Activated effector memory CD4-positive, alpha-beta T cell treated with Interleukin-2 at 50 U/mL for 16 hours (primary cell): ENCODE results near the gene NGDN.

Source experiments
- DNase-seq: peaks from one replicate; pipeline ENCODE4 v3.0.0-alpha.2; 2020

The NGDN gene

DNA sequence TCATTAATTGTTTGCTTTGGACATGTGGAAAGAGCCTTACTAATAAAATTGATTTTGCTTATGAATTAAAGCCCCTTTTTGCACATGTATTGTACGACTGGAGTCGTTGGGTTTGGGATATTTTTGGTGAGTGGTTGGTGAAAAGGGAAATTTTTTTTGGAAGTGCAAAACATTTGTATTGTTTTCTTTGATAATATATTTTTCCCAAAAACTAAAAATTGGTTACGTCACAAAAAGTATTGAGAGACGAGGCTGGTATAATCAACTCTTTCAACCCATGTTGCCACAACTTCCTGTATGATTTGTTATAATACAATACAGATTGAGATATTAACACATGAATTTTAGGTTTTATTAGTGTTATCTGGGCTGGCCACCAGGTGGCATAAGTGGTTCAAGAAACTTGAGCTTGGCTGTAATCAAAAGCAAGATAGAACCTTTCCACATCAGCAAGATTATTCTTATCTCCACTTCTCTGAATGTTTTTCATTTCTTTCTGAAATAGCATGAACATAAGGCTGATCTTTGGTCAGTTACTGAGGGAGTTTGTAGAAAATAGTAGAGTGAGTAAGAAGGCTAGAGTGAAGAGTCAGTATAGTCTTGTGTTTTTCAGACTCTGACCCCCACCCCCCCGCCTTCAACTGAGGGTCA, 8.7 kb downstream of the NGDN start:
- peak; percentile 25 for DNase-seq

DNA sequence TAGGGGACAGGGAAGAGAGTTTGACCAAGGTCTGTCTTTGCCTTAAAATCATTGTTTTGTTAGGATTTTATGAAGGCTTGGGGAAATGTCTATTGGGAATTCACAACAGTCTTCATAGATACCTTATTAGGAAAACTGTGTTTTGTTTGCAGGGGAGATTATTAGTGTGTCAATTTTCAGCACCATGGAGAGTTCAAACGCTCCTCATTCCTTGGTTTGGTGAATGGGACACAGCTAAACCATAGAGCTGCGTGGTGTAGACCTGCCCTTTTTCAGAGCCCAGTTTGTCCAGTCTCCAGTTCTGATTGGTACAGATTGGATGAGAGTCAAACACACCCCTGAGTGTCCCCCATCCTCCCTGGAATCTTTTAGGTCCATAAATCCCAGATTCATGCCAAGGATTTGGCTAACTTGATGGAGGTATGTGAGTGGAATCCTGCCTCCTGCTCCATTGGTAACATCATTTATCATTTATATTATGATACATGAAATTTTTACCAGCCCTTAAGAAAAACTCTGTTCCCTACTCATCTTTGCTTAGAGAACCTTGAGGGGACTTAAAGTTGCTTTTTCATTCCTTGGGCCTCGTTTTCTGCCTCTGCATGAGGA, 12.0 kb downstream of the NGDN start:
- no peak for DNase-seq

- no peak for DNase-seq
Observed at GRCh38 chr14:23481979-23482822, 12.7 kb downstream of the NGDN start.

DNA sequence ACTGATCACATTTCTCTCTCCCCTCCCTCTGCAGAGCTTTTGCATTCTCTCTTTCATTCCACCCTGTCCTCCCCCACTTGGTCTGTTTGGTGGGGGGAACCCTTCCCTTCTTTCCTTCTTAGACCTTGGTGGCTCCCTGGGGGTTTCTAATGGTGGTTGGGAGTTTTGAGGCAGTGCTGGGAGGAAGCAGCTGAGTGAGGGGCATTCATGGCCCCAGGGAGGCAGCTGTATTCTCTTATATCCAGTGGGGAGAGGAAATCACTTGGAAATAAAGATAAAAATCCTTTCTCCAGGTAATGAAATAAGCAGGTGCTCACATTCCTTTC, 13.3 kb downstream of the NGDN start:
- no peak for DNase-seq

- no peak for DNase-seq
Observed at GRCh38 chr14:23483236-23483854, 13.8 kb downstream of the NGDN start.

DNA sequence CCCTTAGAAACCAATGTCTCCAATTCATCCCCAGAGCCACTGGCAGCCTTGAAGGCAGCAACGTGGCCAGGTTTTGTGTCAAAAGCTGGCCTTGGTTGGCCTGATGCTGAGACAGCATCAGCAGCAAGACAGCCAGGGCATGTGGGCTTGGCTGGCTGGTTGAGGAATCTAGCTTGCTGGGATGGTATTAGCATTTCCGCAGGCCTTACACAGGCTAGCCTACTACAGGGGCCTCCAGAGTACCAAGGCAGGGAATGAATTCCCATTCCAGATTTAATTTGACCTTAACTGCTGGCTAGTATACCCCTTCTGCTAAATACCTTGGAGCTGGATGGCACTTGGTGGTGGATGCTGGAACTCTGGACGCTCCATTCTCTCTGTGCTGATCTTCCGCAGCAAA, 15.8 kb downstream of the NGDN start:
- DNase-seq, result no peak

DNA sequence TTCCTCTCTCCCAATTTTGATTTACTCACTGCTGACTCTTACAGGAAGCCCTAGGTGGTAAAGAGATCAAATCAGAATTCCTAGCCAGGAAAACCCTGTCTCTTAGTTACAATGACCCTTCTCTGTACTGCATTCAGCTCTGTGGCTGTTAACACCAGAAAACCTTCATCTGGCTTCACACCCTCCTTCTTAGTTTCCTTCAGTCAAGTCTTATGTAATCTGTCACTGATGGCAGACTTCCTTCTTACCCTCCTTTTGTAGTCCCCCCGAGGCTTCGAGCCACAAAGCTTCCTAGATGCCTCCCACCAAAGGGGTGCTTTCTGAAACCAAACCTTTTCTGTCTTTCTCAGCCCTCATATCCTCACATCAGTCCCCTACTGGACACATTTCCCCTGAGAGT, 16.5 kb downstream of the NGDN start:
- DNase-seq, result no peak

- DNase-seq, result no peak
Observed at GRCh38 chr14:23487216-23487615, 17.7 kb downstream of the NGDN start.

DNA sequence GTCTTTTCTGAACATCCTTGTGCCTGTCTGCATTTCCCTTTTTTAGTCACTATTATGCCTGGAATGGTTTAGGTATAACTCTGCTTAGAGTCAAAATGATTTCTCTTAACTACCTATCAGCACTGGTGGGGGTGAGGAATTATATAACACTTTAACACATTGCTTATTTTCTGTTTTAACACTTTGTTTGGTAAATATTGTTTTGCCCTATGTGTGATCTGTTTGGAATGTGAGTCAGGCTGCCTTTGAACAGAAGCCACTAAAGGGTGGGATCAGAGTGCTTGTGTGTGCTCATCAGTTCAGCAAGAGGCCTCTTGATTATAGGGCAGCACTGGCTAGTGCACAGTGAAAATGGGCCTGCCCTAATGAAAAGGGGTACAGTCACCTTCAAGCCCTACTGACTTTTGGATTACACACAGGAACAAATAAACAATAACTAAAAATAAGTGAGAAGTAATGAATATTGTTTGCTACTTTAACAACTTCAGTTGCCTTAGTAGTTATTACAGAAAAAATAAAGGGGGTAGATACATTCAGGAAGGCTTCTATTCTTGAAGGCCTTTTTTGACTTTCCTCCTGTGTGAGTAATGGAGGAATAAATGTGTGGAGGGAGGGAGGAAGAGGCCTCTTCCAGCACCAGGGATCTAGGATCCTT, 23.2 kb downstream of the NGDN start:
- no peak for DNase-seq

- no peak for DNase-seq
Observed at GRCh38 chr14:23494223-23494622, 24.7 kb downstream of the NGDN start.

GRCh38 chr14:23512156-23512555, 42.7 kb downstream of the NGDN start:
- DNase-seq, result no peak

- DNase-seq, result no peak
Observed at GRCh38 chr14:23513005-23513817, 43.7 kb downstream of the NGDN start.

DNA sequence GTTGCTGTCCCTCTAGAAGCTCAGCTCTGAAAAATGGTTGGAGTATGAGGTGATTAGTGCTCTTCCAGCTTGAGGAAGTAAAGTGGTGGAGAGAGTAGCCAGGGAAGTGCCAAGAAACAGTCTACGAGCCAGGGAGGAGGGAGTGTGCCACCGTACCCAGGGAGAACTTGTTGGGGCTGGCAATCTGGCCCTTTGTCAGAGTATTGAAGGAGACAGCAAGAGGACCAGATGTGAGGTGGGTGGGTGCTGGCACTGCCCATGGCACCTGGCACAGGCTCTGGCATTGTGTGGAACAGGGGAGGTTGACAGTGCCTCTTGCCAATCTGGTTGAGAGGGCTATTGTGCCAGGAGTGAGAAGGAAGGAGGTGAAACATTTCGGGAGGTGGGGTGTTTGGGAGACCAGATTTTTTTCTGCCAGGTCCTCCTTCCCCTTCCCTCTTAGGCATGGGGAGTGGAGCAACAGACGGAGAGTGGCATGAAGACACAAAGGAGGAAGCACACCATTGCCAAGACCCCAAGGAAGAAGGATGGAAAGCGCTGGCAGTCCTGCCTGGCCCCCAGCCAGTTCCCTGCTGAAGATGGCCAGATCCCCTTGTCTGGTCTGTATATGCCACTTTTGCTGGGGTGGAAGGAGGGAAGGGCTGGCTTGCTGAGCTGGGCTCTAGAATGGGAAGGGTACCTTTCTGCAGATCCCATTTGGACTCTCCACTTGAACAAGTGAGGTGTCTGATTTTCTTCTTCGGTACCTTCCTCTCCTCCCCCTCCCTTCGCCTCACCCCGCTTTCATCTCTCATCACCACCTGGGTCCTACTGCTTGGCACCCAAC, 44.5 kb downstream of the NGDN start:
- no peak for DNase-seq

DNA sequence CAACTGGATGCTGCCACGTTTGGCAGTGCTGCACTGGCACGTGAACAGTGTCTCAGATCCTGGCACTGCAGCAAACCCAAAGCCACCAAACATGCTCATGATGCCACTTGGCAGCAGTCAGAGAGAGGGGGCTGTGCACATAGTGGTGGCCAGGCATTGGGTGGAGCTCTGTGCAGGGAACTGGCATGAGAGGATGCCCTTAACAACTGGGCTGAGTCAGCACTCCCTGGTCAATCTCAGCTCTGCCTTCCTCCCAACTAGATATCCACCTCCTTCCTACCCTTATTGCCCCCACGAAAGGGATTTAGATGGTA, 45.1 kb downstream of the NGDN start:
- no peak for DNase-seq

DNA sequence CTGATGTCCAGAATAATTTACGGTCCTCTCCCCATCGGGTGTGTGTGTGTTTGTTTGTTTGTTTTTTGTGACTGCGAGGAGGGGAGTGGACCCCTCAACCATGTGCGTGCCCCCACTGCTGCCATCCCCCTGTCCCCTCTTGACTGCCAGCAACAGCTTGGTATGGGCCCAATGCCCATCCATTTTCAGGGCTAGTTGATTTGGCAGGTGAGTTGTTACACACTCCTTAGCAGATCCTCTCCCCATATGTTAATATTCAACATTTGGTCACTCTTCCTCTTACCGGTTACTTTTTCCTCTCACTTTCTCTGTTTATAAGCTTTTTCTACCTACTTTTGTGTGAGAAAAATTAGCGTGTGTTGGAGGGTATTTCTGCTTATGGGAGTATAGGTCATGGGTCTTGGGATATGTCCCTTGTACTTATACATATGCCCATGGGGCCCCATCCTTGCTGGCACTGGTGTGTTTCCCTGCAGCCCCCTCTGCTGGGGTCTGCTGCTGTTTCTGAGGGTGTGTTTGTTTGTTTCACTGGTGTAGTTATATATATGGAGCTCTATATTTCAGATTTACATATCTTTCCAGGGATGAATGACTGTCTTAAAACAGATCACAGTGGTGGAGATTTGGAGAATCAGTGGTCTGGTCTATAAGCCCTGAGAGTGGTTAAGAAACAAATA, 48.3 kb downstream of the NGDN start:
- DNase-seq, result no peak

GRCh38 chr14:23518709-23519108, 49.2 kb downstream of the NGDN start:
- no peak for DNase-seq

GRCh38 chr14:23520899-23521533, 51.5 kb downstream of the NGDN start:
- DNase-seq, result no peak

- no peak for DNase-seq
Observed at GRCh38 chr14:23521785-23522640, 52.5 kb downstream of the NGDN start.

GRCh38 chr14:23522643-23523198, 53.2 kb downstream of the NGDN start:
- DNase-seq, result no peak
